Measurements from ENCODE around the gene TRIO.

GRCh38 chr5:14330291-14330690 is 187.1 kb downstream of the TRIO start:
- no peak for TF ChIP-seq CTCF (IDR thresholded peaks at IDR 0.05; ENCODE audit: low read depth, low read length, poor library complexity, severe bottlenecking)
- no peak for TF ChIP-seq EZH2phosphoT487 (IDR thresholded peaks at IDR 0.05; ENCODE audit: borderline replicate concordance, low read length)
